Liver (tissue), 9 donors: ENCODE data around the gene CTSH. TPM values are rescaled to one million over a fixed set of nuclear protein-coding genes. Genes with fewer than 3 reads are reported as not detected.
A peak's percentile ranks its signal among the peaks of the same experiment; 100 is the strongest.

Experiments
- DNase-seq: peaks from one replicate; pipeline ENCODE4 v3.0.0-alpha.2; 2017; ENCODE audit warnings: low spot score
- H3K27ac ChIP-seq, 2 donors: one replicate each; pipeline ENCODE4 v1.7.0; 2013; ENCODE audit warnings: inconsistent platforms in 2 of 2, low read length in 2 of 2, control low read depth in 1 of 2, low read depth in 1 of 2, mild to moderate bottlenecking in 1 of 2
- H3K27me3 ChIP-seq, 4 donors: one replicate each; pipeline versions ENCODE4 v1.6.1 to v1.7.0; 2013; ENCODE audit warnings: low read length in 3 of 4, inconsistent platforms in 1 of 4, mild to moderate bottlenecking in 1 of 4, moderate library complexity in 1 of 4; ENCODE audit not compliant: control insufficient read depth in 4 of 4, insufficient read depth in 4 of 4
- H3K36me3 ChIP-seq, 4 donors: one replicate each; pipeline versions ENCODE4 v1.6.1 to v1.7.0; 2013; ENCODE audit warnings: low read length in 3 of 4, mild to moderate bottlenecking in 3 of 4, low read depth in 1 of 4, moderate library complexity in 1 of 4; ENCODE audit not compliant: control insufficient read depth in 4 of 4, insufficient read depth in 3 of 4
- H3K4me1 ChIP-seq, 4 donors: one replicate each; pipeline versions ENCODE4 v1.6.1 to v1.7.0; 2013; ENCODE audit warnings: low read length in 3 of 4, mild to moderate bottlenecking in 3 of 4, moderate library complexity in 1 of 4; ENCODE audit not compliant: control insufficient read depth in 4 of 4, insufficient read depth in 4 of 4
- H3K4me3 ChIP-seq, 3 donors: one replicate each; pipeline versions ENCODE4 v1.6.1 to v1.7.0; 2013; ENCODE audit warnings: low read length in 3 of 3, control low read depth in 1 of 3, low read depth in 1 of 3, mild to moderate bottlenecking in 1 of 3
- H3K9ac ChIP-seq, 2 donors: one replicate each; pipeline ENCODE4 v1.7.0; 2013; ENCODE audit warnings: low read length in 2 of 2, mild to moderate bottlenecking in 2 of 2, moderate library complexity in 2 of 2, control low read depth in 1 of 2, low read depth in 1 of 2
- H3K9me3 ChIP-seq, 4 donors: one replicate each; pipeline versions ENCODE4 v1.6.1 to v1.7.0; 2013; ENCODE audit warnings: low read length in 3 of 4; ENCODE audit not compliant: control insufficient read depth in 4 of 4
- CTCF ChIP-seq: fragments of 150-350 bp; IDR thresholded peaks from 2 replicates; pipeline ENCODE4 v1.5.1; 2017; ENCODE audit warnings: improper control_type of control experiment, low read depth, low read length; ENCODE audit not compliant: missing input control
- EGR1 ChIP-seq, 2 donors: IDR thresholded peaks; 2 replicates each; pipeline ENCODE4 v1.6.1; 2016 to 2018; ENCODE audit warnings: antibody characterized with exemption in 2 of 2, low read depth in 2 of 2
- FOXA1 ChIP-seq: IDR thresholded peaks from 2 replicates; pipeline ENCODE4 v1.6.1; 2016; ENCODE audit warnings: antibody characterized with exemption
- FOXA2 ChIP-seq: IDR thresholded peaks from 2 replicates; pipeline ENCODE4 v1.6.1; 2016; ENCODE audit warnings: antibody characterized with exemption
- GABPA ChIP-seq, 2 donors: IDR thresholded peaks in 1 of 2; conservative IDR thresholded peaks in 1 of 2; 2 replicates each; pipeline ENCODE4 v1.6.1; 2016; ENCODE audit warnings: antibody characterized with exemption in 2 of 2, mild to moderate bottlenecking in 1 of 2, moderate library complexity in 1 of 2
- HNF4A ChIP-seq, 2 donors: conservative IDR thresholded peaks; 2 replicates each; pipeline ENCODE4 v1.6.1; 2016; ENCODE audit warnings: antibody characterized with exemption in 2 of 2, mild to moderate bottlenecking in 2 of 2
- HNF4G ChIP-seq: IDR thresholded peaks from 2 replicates; pipeline ENCODE4 v1.6.1; 2016; ENCODE audit warnings: antibody characterized with exemption
- JUND ChIP-seq, 2 donors: IDR thresholded peaks; 2 replicates each; pipeline ENCODE4 v1.6.1; 2016; ENCODE audit warnings: antibody characterized with exemption in 2 of 2
- MAX ChIP-seq: IDR thresholded peaks from 2 replicates; pipeline ENCODE4 v1.6.1; 2016; ENCODE audit warnings: antibody characterized with exemption
- NR2F2 ChIP-seq: IDR thresholded peaks from 2 replicates; pipeline ENCODE4 v1.6.1; 2016; ENCODE audit warnings: antibody characterized with exemption
- RAD21 ChIP-seq, 2 donors: IDR thresholded peaks; 2 replicates each; pipeline ENCODE4 v1.6.1; 2016; ENCODE audit warnings: antibody characterized with exemption in 2 of 2, mild to moderate bottlenecking in 2 of 2
- REST ChIP-seq: IDR thresholded peaks from 2 replicates; pipeline ENCODE4 v1.6.1; 2016; ENCODE audit warnings: antibody characterized with exemption, mild to moderate bottlenecking
- RXRA ChIP-seq, 2 donors: IDR thresholded peaks; 2 replicates each; pipeline ENCODE4 v1.6.1; 2017 to 2018; ENCODE audit warnings: antibody characterized with exemption in 2 of 2, mild to moderate bottlenecking in 1 of 2
- SP1 ChIP-seq: IDR thresholded peaks from 2 replicates; pipeline ENCODE4 v1.6.1; 2018; ENCODE audit warnings: antibody characterized with exemption, mild to moderate bottlenecking
- TAF1 ChIP-seq: conservative IDR thresholded peaks from 2 replicates; pipeline ENCODE4 v1.6.1; 2016; ENCODE audit warnings: antibody characterized with exemption, mild to moderate bottlenecking
- YY1 ChIP-seq: IDR thresholded peaks from 2 replicates; pipeline ENCODE4 v1.6.1; 2016; ENCODE audit warnings: antibody characterized with exemption, mild to moderate bottlenecking
- ZBTB33 ChIP-seq: IDR thresholded peaks from 2 replicates; pipeline ENCODE4 v1.6.1; 2016; ENCODE audit warnings: antibody characterized with exemption
- WGBS: extraction: QIAGEN DNeasy Blood & Tissue Kit; methylation state at CpG from one replicate; pipeline ENCODE4 v1.1.7; 2013; 5-methylcytosine and 5-hydroxymethylcytosine counted together
- polyA plus RNA-seq, 2 donors: library from polyadenylated mRNA; stranded (reverse) in 1 of 2; unstranded in 1 of 2; fragments of 200-250 nt in 1 of 2; fragments of >200 nt in 1 of 2; fragmentation: Nextera tagmentation in 1 of 2; extraction: Ambion mirVana in 1 of 2; gene quantifications; one replicate each; pipeline versions ENCODE4 v1.2.1 to v1.2.3, GENCODE V29; 2013 to 2015
- total RNA-seq, 2 donors: library from RNA; depleted of rRNA; stranded (reverse); fragments of >200 nt; gene quantifications; one replicate each; pipeline ENCODE4 v1.2.3, GENCODE V29; 2014
- donor health status: healthy.
- donor health status: healthy.
- donor health status: healthy.
- donor health status: healthy.
- donor health status: healthy.

CTSH gene
- total and polyA plus RNA-seq, 4 donors: 46.3 to 162 (median 95.8) TPM

GRCh38 chr15:78880242-78880533 is 64.7 kb downstream of the CTSH start (continued):
- TF ChIP-seq CTCF: no peak

GRCh38 chr15:78879517-78880241 is 65.2 kb downstream of the CTSH start:
- TF ChIP-seq RXRA (IDR thresholded peaks at IDR 0.05) (no peak), EGR1 (IDR thresholded peaks at IDR 0.05; ENCODE audit: low read depth in 2 of 2) (no peak), FOXA1 (no peak), TAF1 (no peak), HNF4A (conservative IDR thresholded peaks at IDR 0.05) (no peak), ZBTB33 (no peak), JUND (IDR thresholded peaks at IDR 0.05) (no peak), YY1 (no peak), HNF4G (no peak), NR2F2 (no peak), SP1 (no peak), FOXA2 (no peak), REST (no peak), GABPA (IDR thresholded peaks at IDR 0.05 in 1 of 2, conservative IDR thresholded peaks at IDR 0.05 in 1 of 2) (no peak), RAD21 (IDR thresholded peaks at IDR 0.05) (no peak), MAX (no peak)
- Histone ChIP-seq H3K27me3 (no peaks in the 10 kb centered on the region), H3K36me3 (peaks cover 0 to 6% (median 2%) of the 10 kb centered on the region in 4 donors), H3K27ac (peak overlapping the region; percentile 28 to 86), H3K9me3 (no peaks in the 10 kb centered on the region), H3K4me1 (peaks cover 20 to 58% (median 43%) of the 10 kb centered on the region in 4 donors), H3K9ac (peak overlapping the region; percentile 7 to 59), H3K4me3 (no peak overlapping the region)
- no peak for DNase-seq
- WGBS: 29% methylated on average over 6 of the region's 6 CpGs
